HG02763 (cell line): Measurements from ENCODE around the gene ADCY10.
"Not testable (repeated sequence)": the region's sequence is repeated elsewhere in the genome, so short reads cannot be mapped to it uniquely, and the experiment has no call there.

ENCODE experiments used
- ATAC-seq: cut with Tn5 transposase; IDR thresholded peaks from one replicate; pipeline ENCODE4 v1.9.1; 2021; ENCODE audit warnings: mild to moderate bottlenecking, moderate library complexity; ENCODE audit not compliant: unreplicated experiment

Gene ADCY10

DNA sequence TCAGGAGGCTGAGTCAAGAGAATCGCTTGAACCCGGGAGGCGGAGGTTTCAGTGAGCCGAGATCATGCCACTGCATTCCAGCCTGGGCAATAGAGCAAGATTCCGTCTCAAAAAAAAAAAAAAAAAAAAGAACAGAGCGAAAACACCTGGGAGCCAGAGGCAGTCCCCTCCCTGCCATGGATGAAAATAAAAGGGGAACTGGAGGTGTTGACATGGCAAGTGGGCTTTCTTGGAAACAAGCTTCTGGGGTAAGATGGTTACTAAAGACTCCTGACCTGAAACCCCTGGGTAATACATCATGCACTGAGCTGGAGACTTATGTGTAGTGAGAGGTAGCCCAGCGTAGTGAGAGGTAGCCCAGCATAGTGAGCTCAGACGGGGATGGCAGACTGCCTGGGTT lies 31.6 kb downstream of the ADCY10 start:
- ATAC-seq: no peak

DNA sequence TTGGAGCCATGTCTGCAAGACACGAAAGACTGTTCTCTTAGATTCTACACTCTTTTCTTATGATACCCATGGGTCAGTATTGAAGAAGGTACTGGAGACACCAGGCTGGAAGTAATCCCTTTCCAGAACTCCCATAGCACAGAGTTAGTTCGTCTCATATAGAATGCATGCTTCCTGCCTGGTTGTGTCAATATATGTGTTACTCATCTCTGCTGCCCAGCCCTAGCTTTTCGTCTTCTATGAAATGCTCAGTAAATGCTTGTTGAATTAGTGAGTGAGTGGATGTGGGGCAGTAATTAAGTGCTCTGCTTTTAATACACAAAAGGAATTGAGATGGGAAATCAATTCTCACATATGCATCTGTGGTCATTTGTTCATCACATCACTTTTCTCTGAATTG lies 32.1 kb downstream of the ADCY10 start:
- ATAC-seq: no peak

DNA sequence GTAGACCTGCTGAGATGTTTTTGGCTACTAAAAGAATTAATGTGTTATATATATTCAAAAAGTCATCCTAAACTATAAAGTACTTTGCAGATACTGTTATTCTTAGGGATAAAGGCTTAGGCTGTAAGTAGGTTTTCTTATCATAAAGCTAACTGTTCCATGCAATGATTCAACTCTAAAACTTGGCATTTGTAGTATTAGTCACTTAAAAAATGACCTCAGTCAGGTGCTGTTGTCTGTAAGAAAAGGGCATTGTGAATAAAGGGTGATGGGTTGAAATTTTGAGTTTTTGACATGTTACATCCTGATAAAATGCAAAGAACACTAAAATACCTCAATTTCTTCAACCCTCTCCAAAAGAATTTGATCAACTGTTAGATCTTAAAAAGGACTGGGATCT lies 32.9 kb downstream of the ADCY10 start:
- no peak for ATAC-seq

DNA sequence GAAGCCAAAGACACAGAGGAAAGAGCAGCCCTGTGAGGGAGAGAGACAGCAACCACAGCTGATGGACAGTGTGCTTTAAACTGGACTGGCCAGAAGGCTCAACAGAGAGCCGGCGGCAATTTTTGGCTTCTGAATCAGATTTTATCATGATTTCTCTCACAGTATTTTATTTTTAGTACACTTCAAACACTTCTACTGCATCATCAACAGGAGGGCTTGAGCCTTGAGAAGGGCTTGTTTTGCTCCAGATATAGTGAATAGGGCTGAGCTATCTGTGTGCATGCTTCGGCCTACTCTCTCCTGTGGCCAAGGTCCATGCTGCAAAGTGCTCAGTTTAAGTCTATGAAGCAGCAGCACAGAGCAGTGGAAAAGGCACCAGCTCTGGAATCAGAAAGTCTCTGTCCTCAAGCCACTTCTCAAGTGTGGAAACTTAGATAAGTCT lies 33.3 kb downstream of the ADCY10 start:
- ATAC-seq: no peak

DNA sequence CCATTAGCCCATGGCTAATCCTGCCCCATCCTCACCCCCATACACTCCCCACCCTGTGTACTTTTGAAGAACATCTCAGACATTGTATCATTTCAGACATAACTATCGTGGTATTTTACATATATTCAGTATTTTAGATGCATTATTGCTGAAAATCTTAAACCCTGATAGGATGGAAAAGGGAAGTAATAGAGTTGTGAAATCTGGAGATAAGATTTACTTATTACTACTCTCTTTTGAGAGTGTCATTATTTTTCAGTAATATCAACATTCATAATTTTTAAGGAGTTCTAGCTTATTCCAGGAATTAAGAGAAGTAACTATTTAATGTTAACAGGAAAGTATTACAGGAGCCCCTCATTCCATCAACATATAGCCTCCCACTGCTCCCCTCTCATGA lies 34.4 kb downstream of the ADCY10 start:
- ATAC-seq: no peak

DNA sequence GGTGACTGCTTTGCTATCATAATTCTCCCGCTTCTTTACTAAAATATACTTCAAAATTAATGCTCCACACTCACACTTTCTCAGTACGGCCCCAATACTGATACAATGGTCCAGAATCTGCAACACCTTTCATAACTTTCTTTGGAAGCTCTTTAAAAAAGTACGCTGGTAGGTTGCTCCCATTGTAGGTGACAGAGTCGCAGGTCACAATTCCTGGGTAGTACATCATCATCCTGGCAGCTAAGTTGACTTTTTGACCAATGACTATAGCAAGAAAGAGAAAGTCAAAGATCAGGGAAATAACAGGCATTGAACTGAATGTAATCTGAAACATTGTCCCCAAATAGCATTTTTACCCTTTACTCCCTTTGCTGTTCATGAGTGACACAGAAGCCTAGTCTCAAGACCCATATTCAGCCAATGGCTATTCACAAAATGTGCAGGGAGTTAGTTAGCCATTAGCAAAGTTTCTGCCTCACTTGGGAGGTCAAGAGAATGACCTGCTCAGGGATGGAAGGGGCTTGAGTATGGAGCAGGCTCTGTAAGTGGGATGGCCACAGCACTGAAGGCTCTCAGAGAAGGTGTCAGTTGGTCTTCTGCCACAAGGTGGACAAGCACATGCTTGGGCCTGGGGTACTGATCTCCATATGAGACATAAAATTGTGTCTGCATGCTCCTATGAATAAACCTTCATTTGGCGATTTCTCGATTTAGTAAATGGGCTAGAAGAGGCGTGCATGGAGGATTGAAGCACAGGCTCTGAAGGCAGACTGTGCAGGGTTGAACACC lies 35.4 kb downstream of the ADCY10 start:
- ATAC-seq: no peak

DNA sequence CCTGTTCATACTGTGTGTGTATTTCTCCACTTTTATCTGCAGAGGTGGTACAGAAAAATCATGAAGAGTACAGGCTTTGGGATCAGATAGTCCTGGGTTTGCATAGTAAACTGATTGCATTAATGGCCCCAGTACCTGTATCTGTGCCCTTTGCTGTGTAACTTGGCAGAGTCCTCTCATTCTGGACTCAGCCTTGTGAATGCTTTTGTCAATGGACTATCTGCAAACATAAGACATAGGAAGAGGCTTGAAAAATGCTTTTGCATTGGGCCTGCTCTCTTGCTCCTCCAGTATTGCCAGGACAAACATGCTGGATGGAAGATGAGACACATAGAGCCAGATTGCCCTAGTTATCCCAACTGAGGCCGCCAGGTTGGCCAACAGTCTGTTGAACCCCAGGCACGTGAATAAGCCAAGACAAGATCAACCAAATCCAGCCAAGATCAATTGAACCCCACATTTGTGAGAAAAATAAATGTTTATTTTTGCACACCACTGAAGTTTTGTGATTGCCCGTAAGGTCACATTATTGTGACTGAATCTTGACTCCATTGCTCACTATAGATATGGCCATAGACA lies 37.2 kb downstream of the ADCY10 start:
- ATAC-seq: no peak

DNA sequence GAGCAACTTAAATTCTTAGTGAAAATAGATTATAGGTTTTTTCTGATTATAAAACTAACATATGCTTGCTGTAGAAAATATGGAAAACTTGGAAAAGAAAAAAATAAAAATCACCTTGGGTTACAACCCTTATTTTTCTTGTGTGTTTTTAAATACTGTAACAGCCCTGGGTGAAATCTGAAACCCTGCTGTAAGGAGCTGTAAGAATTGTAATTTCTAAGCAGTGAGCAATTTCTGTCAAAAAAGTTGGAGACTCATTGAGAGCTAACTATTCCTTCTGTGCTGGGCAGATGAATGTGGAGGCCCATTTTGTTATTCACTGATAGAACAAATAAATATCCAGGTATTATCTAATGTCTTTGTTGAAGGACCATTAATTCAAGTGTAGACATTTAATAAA lies 42.6 kb downstream of the ADCY10 start:
- no peak for ATAC-seq

DNA sequence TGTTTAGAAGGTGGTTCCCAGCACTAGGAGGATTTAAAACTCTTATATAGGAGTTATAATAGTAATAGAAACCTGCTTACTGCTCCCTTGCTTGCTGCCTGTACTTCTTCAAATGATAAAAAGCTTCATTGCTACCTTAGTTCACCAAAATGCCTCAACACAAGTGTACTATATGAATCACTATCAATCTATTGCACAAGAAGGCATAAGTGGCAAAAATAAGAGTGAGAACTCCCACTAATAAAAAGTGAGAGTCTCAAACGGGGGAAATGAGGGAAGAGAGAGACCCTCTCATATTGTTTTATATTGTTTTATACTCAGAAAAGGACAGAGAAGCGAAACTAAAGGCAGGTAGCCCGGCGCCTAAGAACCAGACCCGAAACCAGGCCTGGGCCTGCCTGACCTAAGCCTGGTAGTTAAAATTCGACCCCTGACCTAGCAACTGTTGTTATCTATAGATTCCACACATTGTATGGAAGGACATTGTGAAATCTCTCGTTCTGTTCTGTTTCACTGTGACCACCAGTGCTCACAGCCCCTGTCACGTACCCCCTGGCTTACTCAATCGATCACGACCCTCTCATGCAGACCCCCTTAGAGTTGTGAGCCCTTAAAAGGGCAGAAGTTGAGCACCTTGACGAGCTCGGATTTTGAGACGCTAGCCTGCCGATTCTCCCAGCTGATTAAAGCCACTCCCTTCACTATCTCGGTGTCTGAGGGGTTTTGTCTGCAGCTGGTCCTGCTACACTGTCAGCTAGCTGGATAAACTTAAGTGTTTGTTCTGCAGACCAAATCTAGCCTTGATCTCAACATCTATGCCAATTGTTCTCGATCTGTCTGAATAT lies 44.6 kb downstream of the ADCY10 start:
- not testable (repeated sequence) for ATAC-seq

DNA sequence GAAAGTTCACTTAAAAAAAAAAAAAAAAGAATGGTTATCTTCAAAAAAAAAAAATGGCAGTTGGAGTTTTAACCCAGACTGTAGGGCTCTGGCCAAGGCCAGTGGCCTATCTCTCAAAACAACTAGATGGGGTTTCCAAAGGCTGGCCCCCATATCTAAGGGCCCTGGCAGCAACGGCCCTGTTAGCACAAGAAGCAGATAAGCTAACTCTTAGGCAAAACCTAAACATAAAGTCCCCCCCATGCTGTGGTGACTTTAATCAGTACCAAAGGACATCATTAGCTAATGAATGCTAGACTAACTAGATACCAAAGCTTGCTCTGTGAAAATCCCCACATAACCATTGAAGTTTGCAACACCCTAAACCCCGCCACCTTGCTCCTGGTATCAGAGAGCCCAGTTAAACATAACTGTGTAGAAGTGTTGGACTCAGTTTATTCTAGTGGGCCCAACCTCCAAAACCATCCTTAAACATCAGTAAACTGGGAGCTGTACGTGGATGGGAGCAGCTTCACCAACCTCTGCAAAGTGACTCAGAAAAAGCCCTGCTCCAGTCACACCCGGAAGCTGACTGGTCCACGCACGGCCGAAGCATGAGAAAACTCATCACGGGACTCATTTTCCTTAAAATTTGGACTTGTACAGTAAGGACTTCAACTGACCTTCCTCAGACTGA lies 47.1 kb downstream of the ADCY10 start:
- not testable (repeated sequence) for ATAC-seq

DNA sequence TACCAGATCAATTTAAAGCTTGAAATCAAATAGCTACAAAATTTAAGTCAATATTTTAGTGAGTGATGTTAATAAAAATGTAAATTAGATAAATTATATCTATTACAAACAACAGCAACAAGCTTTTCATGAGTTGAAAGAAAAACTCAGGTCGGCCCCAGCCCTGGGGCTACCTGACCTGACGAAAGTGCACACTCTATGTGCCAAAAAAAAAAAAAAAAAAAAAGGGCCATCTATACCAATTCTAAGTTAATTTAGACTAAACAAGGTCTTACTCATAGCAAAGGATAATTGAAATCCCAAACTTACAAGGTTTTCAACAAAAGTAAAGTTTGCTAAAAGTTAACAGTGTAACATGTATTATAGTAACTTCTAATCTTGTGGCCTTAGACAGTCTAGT lies 47.6 kb downstream of the ADCY10 start:
- not testable (repeated sequence) for ATAC-seq

DNA sequence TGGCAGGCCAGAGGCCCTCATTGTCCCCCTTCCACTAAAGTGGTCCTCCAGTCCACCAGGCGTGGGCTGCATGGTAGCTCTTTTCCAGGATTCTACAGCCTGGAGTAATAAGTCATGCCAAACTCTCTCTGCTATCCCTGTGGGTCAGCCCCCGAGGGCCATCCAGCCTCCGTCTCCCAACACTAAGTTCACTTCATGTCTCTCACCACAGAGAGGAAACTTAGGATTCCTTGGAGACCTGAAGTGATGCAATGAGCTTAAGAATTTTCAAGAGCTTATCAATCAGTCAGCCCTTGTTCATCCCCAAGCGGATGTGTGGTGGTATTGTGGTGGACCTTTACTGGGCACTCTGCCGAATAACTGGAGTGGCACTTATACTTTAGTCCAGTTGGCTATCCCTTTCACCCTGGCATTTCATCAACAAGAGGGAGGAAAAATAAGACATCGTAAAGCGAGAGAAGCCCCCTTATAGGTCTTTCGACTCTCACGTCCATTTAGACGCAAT lies 48.1 kb downstream of the ADCY10 start:
- ATAC-seq: not testable (repeated sequence)

DNA sequence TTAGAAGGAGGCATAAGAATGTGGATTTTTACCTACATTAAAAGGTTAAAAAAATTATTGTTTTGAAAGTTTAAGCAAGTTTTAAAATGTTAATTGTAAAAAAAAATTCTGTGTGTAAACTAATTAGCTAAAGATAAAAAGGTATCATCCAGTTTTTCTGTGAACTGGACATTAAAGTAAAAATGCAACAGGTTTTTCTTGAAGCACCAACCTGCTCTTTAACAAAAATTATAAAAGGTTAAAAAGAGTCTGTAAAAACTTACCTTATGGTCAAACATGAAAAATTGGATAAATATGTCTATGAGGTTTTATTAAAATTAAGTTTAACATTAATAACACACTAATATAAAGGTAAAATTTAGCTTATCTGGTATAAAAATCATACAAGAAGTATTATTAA lies 48.7 kb downstream of the ADCY10 start:
- not testable (repeated sequence) for ATAC-seq

DNA sequence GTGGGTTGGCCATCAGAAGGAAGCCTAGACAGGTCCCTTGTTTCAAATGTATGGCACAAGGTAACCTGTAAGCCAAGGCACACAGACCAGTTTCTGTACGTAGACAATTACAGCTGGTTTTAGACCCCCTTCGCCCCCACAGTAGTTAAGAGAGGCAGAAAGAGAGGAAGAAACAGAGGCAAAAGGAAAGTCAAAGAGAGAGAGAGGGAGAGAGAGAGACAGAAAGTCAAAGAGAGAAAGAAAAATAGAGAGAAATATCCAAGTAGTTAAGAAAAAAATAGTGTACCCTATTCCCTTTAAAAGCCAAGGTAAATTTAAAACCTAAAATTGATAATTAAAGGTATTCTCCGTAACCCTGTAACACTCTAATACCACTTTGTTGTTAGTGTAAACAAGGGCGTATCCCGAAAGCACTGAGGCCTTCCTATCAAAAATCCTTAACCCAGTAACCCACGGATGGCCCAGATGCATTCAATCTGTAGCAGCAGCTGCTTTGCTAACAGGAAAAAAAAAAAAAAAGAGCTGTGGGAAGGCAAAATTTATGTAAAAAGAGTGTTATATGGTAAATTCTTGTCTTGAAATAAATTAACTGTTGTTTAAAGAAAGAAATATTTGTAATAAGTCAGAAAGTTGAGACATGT lies 49.4 kb downstream of the ADCY10 start:
- ATAC-seq: no peak

DNA sequence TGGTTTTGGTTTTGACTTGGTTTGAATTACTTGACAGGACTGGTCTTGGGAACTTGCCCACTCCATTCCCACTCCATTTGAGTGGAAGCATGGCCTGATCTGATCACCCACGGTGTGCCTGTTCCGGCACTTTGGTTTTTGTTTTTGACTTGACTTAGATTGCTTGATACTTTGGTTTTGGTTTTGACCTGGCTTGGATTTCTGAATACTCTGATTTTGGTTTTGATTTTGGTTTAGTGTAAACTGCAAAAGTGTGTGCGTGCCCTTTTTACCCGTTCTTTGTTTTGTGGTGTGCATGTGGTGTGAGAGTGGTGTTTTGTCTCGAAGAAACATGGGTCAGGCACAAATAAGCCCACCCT lies 50.0 kb downstream of the ADCY10 start:
- ATAC-seq: no peak

DNA sequence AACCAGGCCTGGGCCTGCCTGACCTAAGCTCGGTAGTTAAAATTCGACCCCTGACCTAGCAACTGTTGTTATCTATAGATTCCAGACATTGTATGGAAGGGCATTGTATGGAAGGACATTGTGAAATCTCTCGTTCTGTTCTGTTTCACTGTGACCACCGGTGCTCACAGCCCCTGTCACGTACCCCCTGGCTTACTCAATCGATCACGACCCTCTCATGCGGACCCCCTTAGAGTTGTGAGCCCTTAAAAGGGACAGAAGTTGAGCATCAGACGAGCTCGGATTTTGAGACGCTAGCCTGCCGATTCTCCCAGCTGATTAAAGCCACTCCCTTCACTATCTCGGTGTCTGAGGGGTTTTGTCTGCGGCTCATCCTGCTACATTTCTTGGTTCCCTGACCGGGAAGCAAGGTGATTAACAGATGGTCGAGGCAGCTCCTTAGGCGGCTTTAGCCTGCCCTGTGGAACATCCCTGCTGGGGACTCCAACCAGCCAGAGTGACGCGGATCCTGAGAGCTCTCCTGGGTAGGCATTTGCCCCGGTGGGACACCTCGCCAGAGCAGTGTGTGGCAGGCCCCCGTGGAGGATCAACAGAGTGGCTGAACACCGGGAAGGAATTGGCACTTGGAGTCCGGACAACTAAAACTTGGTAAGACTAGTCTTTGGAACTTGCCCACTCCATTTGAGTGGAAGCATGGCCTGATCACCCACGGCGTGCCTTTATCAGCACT lies 50.6 kb downstream of the ADCY10 start:
- not testable (repeated sequence) for ATAC-seq

DNA sequence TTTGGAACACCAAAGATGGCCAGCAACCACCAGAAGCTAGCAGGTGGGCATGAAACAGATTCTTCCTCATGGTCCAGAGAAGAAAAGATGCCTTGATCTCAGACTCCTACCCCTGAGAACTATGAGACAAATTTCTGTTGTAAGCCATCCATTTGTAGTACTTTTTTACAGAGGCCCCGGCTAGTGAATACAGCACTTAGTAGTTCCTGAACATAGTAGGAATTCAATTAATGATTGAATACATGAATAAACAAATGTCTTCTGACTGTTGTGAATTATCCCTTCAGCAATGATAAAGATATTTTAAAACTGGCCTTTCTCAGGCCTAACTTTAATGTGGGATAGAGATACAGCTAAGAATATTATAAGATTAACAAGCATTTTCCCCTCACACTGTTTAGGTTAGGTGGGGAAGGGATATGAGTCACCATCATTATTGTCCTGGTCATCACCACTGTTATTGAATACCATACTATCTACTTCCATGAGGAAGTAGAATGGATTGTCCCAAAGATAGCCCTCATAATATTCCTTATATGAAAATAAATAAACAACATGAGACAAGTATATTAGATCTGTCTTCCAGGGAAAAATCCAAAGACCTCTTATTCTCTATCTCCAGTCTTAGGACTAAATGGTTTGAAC lies 51.4 kb downstream of the ADCY10 start:
- ATAC-seq: no peak

DNA sequence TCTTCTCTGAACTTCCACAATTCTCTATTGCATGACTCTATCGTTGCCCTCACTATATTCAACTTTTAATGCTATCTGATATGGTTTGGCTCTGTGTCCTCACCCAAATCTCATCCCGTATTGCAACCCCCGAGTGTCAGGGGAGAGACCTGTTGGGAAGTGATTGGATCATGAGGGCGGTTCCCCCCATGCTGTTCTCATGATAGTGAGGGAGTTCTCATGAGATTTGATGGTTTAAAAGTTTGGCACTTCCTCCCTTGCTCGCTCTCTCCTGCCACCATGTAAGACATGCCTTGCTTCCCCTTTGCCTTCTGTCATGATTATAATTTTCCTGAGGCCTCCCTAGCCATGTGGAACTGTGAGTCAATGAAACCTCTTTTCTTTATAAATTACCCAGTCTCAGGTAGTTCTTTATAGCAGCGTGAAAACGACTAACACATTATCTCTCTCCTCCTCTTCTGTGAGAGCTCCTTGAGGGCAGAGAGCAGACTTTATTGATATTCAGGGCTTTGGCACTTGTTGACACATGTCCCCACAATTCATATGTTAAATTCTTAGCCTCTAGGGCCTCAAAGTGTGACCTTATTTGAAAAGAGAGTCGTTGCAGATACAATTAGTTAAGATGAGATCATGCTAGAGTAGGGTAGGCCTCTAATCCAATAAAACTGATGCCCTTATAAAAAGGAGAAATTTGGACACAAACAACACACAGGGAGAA lies 52.1 kb downstream of the ADCY10 start:
- no peak for ATAC-seq
